Measurements from ENCODE around the gene LEPROT. TPM values are rescaled to one million over a fixed set of nuclear protein-coding genes. Genes with fewer than 3 reads are reported as not detected.
A peak's percentile ranks its signal among the peaks of the same experiment; 100 is the strongest.

The LEPROT gene
- total RNA-seq, 4 donors from 2014 or later, result 25.0 to 34.2 (median 28.7) TPM

GRCh38 chr1:65470766-65471165 is 50.3 kb downstream of the LEPROT start:
- TF ChIP-seq POLR2A (IDR thresholded peaks at IDR 0.05), result no peak
- no peak for TF ChIP-seq CTCF (IDR thresholded peaks at IDR 0.05 in 4 of 5, conservative IDR thresholded peaks at IDR 0.05 in 1 of 5)
- no peak for ATAC-seq
- Histone ChIP-seq H3K4me3 (no peak overlapping the region), H3K27me3 (no peaks in the 10 kb centered on the region), H3K27ac (peak overlapping the region; percentile 12 to 52 (median 24)), H3K36me3 (no peaks in the 10 kb centered on the region), H3K9me3 (no peaks in the 10 kb centered on the region), H3K4me1 (peaks cover 14% of the 10 kb centered on the region in 2 donors)
- in situ Hi-C loops (cut with MboI; ENCODE audit: low sequenced_read_pairs in 4 of 4), result no loop called here
- no peak for DNase-seq
- intact Hi-C loops (cut with DNase I; ENCODE audit: low total_unique reads), result no loop called here

GRCh38 chr1:65471213-65471833 is 50.9 kb downstream of the LEPROT start:
- Histone ChIP-seq H3K27me3 (no peaks in the 10 kb centered on the region), H3K36me3 (no peaks in the 10 kb centered on the region), H3K27ac (peak overlapping the region; percentile 12 to 26 (median 24)), H3K4me3 (no peak overlapping the region), H3K4me1 (peaks cover 14% of the 10 kb centered on the region in 2 donors), H3K9me3 (no peaks in the 10 kb centered on the region)
- TF ChIP-seq CTCF (IDR thresholded peaks at IDR 0.05 in 4 of 5, conservative IDR thresholded peaks at IDR 0.05 in 1 of 5) (no peak), POLR2A (IDR thresholded peaks at IDR 0.05) (no peak)
- in situ Hi-C loops (cut with MboI; ENCODE audit: low sequenced_read_pairs in 4 of 4), result no loop called here
- intact Hi-C loops (cut with DNase I; ENCODE audit: low total_unique reads), result no loop called here
- ATAC-seq (peak; percentile 32 to 59), DNase-seq (no peak)

- intact Hi-C loops (cut with DNase I; ENCODE audit: low total_unique reads) (no loop called here), in situ Hi-C loops (cut with MboI; ENCODE audit: low sequenced_read_pairs in 4 of 4) (no loop called here)
- DNase-seq, result no peak
- peak; percentile 87 to 88 for ATAC-seq
- no peaks in the 10 kb centered on the region for H3K36me3 ChIP-seq
- H3K27ac ChIP-seq, result peak overlapping the region in 1 of 4 donors; percentile 26
- no peak for TF ChIP-seq CTCF (IDR thresholded peaks at IDR 0.05 in 4 of 5, conservative IDR thresholded peaks at IDR 0.05 in 1 of 5)
- TF ChIP-seq POLR2A (IDR thresholded peaks at IDR 0.05), result no peak
- no peaks in the 10 kb centered on the region for H3K9me3 ChIP-seq
- no peak overlapping the region for H3K4me3 ChIP-seq
- peaks cover 14% of the 10 kb centered on the region in 2 donors for H3K4me1 ChIP-seq
- no peaks in the 10 kb centered on the region for H3K27me3 ChIP-seq
These were observed 51.4 kb downstream of the LEPROT start for GRCh38 chr1:65471861-65472332.

GRCh38 chr1:65476327-65476726 is 55.9 kb downstream of the LEPROT start:
- no peak overlapping the region for H3K27ac ChIP-seq
- intact Hi-C loops (cut with DNase I; ENCODE audit: low total_unique reads), result loop anchor here (5.0 kb wide), 1 partner anchor 51 kb away; no protein-coding TSS in a partner anchor
- H3K4me1 ChIP-seq, result peaks cover 0 to 6% of the 10 kb centered on the region in 2 donors
- in situ Hi-C loops (cut with MboI; ENCODE audit: low sequenced_read_pairs in 4 of 4), result no loop called here
- no peaks in the 10 kb centered on the region for H3K27me3 ChIP-seq
- no peaks in the 10 kb centered on the region for H3K36me3 ChIP-seq
- no peaks in the 10 kb centered on the region for H3K9me3 ChIP-seq
- ATAC-seq, result no peak
- H3K4me3 ChIP-seq, result no peak overlapping the region
- DNase-seq, result no peak
- TF ChIP-seq POLR2A (IDR thresholded peaks at IDR 0.05) (no peak), CTCF (IDR thresholded peaks at IDR 0.05 in 4 of 5, conservative IDR thresholded peaks at IDR 0.05 in 1 of 5) (no peak)
